GM21723 (cell line): ENCODE results near the gene NDRG4.
"Not testable (repeated sequence)": the region's sequence is repeated elsewhere in the genome, so short reads cannot be mapped to it uniquely, and the experiment has no call there.

ENCODE experiments used
- ATAC-seq: cut with Tn5 transposase; IDR thresholded peaks from one replicate; pipeline ENCODE4 v1.9.1; 2021; ENCODE audit warnings: mild to moderate bottlenecking, moderate library complexity; ENCODE audit not compliant: unreplicated experiment

Gene NDRG4

GRCh38 chr16:58464916-58465731, 34.8 kb upstream of the NDRG4 start:
- ATAC-seq, result no peak

GRCh38 chr16:58465817-58466216, 34.1 kb upstream of the NDRG4 start:
- no peak for ATAC-seq

- ATAC-seq, result no peak
Observed at GRCh38 chr16:58466396-58466795, 33.5 kb upstream of the NDRG4 start.

GRCh38 chr16:58467905-58468304, 32.0 kb upstream of the NDRG4 start:
- ATAC-seq, result no peak

GRCh38 chr16:58471209-58471975, 28.6 kb upstream of the NDRG4 start:
- no peak for ATAC-seq

GRCh38 chr16:58472266-58472665, 27.7 kb upstream of the NDRG4 start:
- ATAC-seq, result no peak

- no peak for ATAC-seq
Observed at GRCh38 chr16:58472827-58473226, 27.1 kb upstream of the NDRG4 start.

GRCh38 chr16:58474296-58474695, 25.6 kb upstream of the NDRG4 start:
- no peak for ATAC-seq

GRCh38 chr16:58475091-58475619, 24.8 kb upstream of the NDRG4 start:
- no peak for ATAC-seq

- no peak for ATAC-seq
Observed at GRCh38 chr16:58476791-58477190, 23.2 kb upstream of the NDRG4 start.

- no peak for ATAC-seq
Observed at GRCh38 chr16:58478427-58478826, 21.5 kb upstream of the NDRG4 start.

GRCh38 chr16:58481226-58481869, 18.6 kb upstream of the NDRG4 start:
- ATAC-seq, result no peak

GRCh38 chr16:58481931-58482330, 18.0 kb upstream of the NDRG4 start:
- no peak for ATAC-seq

GRCh38 chr16:58485184-58485887, 14.6 kb upstream of the NDRG4 start:
- no peak for ATAC-seq

- peak; percentile 76 for ATAC-seq
Observed at GRCh38 chr16:58487566-58488351, 12.2 kb upstream of the NDRG4 start.

- no peak for ATAC-seq
Observed at GRCh38 chr16:58488531-58488930, 11.4 kb upstream of the NDRG4 start.

GRCh38 chr16:58490065-58490464, 9.9 kb upstream of the NDRG4 start:
- no peak for ATAC-seq

GRCh38 chr16:58490539-58490938, 9.4 kb upstream of the NDRG4 start:
- ATAC-seq, result not testable (repeated sequence)

- no peak for ATAC-seq
Observed at GRCh38 chr16:58492066-58492465, 7.9 kb upstream of the NDRG4 start.

- ATAC-seq, result no peak
Observed at GRCh38 chr16:58492735-58493134, 7.2 kb upstream of the NDRG4 start.
